ENCODE data around the gene SORCS3.

DNA sequence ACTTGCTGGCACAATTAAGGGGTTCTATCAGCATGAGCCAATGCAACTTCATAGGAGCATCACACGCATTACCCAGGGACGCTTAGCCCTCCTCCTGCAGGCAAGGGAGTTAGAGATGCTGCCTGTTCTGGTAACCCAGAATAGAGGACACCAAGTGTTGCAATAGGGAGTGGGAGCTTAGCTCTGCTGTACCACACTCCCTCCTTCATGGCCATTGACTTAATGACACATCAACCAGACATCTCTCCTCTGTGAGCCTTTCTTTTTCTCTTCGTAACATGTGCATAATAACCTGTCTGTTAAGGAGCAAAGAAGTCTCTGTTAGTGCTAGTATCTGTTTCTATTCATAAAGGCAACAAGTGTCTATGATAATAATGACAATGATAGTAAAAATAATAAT, 282.4 kb downstream of the SORCS3 start:
- TF ChIP-seq, protein P1, sequence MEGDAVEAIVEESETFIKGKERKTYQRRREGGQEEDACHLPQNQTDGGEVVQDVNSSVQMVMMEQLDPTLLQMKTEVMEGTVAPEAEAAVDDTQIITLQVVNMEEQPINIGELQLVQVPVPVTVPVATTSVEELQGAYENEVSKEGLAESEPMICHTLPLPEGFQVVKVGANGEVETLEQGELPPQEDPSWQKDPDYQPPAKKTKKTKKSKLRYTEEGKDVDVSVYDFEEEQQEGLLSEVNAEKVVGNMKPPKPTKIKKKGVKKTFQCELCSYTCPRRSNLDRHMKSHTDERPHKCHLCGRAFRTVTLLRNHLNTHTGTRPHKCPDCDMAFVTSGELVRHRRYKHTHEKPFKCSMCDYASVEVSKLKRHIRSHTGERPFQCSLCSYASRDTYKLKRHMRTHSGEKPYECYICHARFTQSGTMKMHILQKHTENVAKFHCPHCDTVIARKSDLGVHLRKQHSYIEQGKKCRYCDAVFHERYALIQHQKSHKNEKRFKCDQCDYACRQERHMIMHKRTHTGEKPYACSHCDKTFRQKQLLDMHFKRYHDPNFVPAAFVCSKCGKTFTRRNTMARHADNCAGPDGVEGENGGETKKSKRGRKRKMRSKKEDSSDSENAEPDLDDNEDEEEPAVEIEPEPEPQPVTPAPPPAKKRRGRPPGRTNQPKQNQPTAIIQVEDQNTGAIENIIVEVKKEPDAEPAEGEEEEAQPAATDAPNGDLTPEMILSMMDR (IDR thresholded peaks at IDR 0.05): no peak
- TF ChIP-seq TCF7 (CRISPR knock-in tag; IDR thresholded peaks at IDR 0.05; ENCODE audit: low read depth): no peak
- TF ChIP-seq ESRRA (CRISPR knock-in tag; IDR thresholded peaks at IDR 0.05; ENCODE audit: borderline replicate concordance): no peak

Measured in WTC11 (cell line).